ENCODE measurements around the gene TYW1B. TPM values are rescaled to one million over a fixed set of nuclear protein-coding genes. Genes with fewer than 3 reads are reported as not detected.
"Not testable (repeated sequence)": the region's sequence is repeated elsewhere in the genome, so short reads cannot be mapped to it uniquely, and the experiment has no call there.

The TYW1B gene
- total RNA-seq, 4 donors from 2014 or later: 2.4 to 7.1 (median 6.1) TPM

DNA sequence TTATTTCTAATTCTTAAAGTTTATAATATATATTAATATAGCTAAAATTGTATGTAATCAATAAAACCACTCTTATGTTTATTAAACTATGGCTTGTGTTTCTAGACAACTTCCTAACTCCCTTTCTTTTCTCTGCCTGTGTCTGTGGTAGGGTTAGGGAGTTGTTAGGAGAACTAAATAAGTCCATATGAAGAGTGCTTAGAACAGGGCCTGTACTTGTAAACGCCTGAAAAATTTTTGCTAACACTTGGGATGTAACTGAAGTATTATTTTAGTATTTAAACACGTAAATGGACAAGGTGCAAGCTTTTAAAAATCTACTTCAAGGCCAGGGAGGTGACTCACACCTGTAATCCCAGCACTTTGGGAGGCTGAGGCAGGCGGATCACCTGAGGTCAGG is 9.3 kb upstream of the TYW1B start:
- H3K36me3 ChIP-seq: peaks cover 0 to 94% (median 21%) of the 10 kb centered on the region in 3 donors
- not testable (repeated sequence) for H3K4me3 ChIP-seq; H3K27me3 ChIP-seq; H3K27ac ChIP-seq; H3K4me1 ChIP-seq; DNase-seq (ENCODE audit: low spot score in 2 of 2)
- 91 to 92% methylated on average over 3 of the region's 3 CpGs for WGBS, 2 donors
- H3K9me3 ChIP-seq: peaks cover 0 to 14% (median 0%) of the 10 kb centered on the region in 4 donors

GRCh38 chr7:72830567-72830966 is 2.6 kb upstream of the TYW1B start:
- H3K27me3 ChIP-seq; H3K9me3 ChIP-seq; DNase-seq (ENCODE audit: low spot score in 2 of 2): not testable (repeated sequence)
- peaks cover 2 to 38% (median 13%) of the 10 kb centered on the region in 3 donors for H3K36me3 ChIP-seq
- H3K27ac ChIP-seq: peak overlapping the region; percentile 79 to 98 (median 97)
- 32 to 34% methylated on average over 5 of the region's 5 CpGs for WGBS, 2 donors
- H3K4me1 ChIP-seq: peaks cover 0 to 37% (median 14%) of the 10 kb centered on the region in 4 donors
- H3K4me3 ChIP-seq: peak overlapping the region; percentile 66 to 85 (median 72)

DNA sequence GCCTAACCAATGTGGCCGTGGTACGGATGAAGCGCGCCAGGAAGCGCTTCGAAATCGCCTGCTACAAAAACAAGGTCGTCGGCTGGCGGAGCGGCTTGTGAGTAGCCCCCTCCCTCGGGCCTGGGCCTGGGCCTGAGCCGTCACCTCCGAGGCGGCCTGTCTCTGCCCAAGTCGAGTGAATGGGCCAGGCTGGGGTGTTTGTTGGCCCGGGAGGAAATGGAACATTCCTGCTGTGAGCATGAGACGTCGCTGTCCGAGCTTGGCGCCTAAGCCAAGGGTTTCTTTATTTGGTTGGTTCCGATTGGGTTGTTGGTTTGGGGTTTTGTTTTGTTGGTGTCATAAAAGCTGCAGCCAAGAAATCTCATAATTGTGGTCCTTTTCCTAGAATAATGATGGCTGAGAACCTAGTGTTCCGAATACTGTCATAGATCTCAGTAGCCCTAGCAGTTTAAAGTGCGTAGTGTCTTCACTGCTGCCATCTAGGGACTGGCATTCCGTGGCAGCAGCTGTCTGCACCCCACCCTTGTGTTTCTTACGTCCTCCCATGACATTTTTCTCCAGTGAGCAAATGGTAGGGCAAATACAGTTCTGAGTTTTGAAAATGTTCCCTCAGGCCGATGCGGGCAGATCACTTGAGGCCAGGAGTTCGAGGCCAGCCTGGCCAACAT is 1.8 kb upstream of the TYW1B start:
- peak overlapping the region; percentile 66 to 85 (median 72) for H3K4me3 ChIP-seq
- not testable (repeated sequence) for H3K9me3 ChIP-seq, H3K27me3 ChIP-seq
- DNase-seq (ENCODE audit: low spot score in 2 of 2): peak; percentile 23 to 42
- 0% methylated on average over 17 of the region's 29 CpGs for WGBS, 2 donors
- peaks cover 2 to 31% (median 12%) of the 10 kb centered on the region in 3 donors for H3K36me3 ChIP-seq
- H3K27ac ChIP-seq: peak overlapping the region; percentile 79 to 98 (median 97)
- TF ChIP-seq POLR2A (IDR thresholded peaks at IDR 0.05) (peak; percentile 45 to 59), CTCF (IDR thresholded peaks at IDR 0.05) (peak in 3 of 5 experiments; percentile 30 to 43 (median 39)), EP300 (IDR thresholded peaks at IDR 0.05) (peak in 1 of 2 donors; percentile 86)
- H3K4me1 ChIP-seq: peaks cover 0 to 37% (median 14%) of the 10 kb centered on the region in 4 donors

DNA sequence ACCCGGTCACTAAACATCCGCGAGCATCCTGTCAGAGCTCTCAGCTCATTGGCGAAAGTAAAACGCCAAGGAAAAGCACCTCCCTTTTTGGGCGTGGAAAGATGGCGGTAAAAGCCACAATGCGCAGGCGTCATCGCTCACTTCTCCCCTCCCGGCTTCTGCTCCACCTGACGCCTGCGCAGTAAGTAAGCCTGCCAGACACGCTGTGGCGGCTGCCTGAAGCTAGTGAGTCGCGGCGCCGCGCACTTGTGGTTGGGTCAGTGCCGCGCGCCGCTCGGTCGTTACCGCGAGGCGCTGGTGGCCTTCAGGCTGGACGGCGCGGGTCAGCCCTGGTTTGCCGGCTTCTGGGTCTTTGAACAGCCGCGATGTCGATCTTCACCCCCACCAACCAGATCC is 1.3 kb upstream of the TYW1B start:
- peak; percentile 86 to 94 for DNase-seq (ENCODE audit: low spot score in 2 of 2)
- Histone ChIP-seq H3K36me3 (peaks cover 2 to 26% (median 8%) of the 10 kb centered on the region in 3 donors), H3K4me3 (peak overlapping the region; percentile 66 to 85 (median 72)), H3K27ac (peak overlapping the region; percentile 79 to 98 (median 97)), H3K4me1 (peaks cover 0 to 40% (median 14%) of the 10 kb centered on the region in 4 donors)
- H3K27me3 ChIP-seq, H3K9me3 ChIP-seq: not testable (repeated sequence)
- WGBS, 2 donors: 1% methylated on average over 23 to 32 of the region's 36 CpGs
- peak; percentile 74 to 97 for TF ChIP-seq EP300 (IDR thresholded peaks at IDR 0.05)
- peak; percentile 94 to 98 for TF ChIP-seq POLR2A (IDR thresholded peaks at IDR 0.05)
- peak in 1 of 5 experiments; percentile 31 for TF ChIP-seq CTCF (IDR thresholded peaks at IDR 0.05)

GRCh38 chr7:72823765-72824732 is 4.0 kb downstream of the TYW1B start:
- not testable (repeated sequence) for DNase-seq (ENCODE audit: low spot score in 2 of 2)
- H3K27ac ChIP-seq: peak overlapping the region in 1 of 4 donors; percentile 24
- 49 to 54% methylated on average over 11 of the region's 11 CpGs for WGBS, 2 donors

DNA sequence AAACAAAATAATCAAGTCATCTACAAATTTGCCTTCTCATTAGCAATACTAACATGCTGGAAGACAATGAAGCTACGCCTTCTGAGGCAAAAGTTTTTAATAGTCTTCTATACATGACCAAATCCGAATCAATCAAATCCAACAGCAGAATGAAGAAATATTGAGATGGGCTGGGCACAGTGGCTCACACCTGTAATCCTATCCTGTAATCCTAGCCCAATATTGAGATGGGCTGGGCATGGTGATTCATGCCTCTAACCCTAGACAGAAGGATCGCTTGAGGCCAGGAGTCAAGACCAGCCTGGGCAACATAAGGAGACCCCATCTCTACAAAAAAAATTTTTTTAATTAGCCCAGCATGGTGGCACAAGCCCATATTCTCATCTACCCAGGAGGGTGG is 5.5 kb downstream of the TYW1B start:
- peaks cover 0 to 13% (median 4%) of the 10 kb centered on the region in 4 donors for H3K4me1 ChIP-seq
- not testable (repeated sequence) for H3K36me3 ChIP-seq; H3K27me3 ChIP-seq; DNase-seq (ENCODE audit: low spot score in 2 of 2); H3K9me3 ChIP-seq; H3K4me3 ChIP-seq; H3K27ac ChIP-seq
- 85 to 96% methylated on average over 3 of the region's 3 CpGs for WGBS, 2 donors

More at GRCh38 chr7:72823765-72824732, 4.0 kb downstream of the TYW1B start:
- H3K9me3 ChIP-seq, H3K27me3 ChIP-seq, H3K4me3 ChIP-seq, H3K36me3 ChIP-seq: not testable (repeated sequence)
- peaks cover 0 to 13% (median 5%) of the 10 kb centered on the region in 4 donors for H3K4me1 ChIP-seq
- peak in 3 of 5 experiments; percentile 30 to 49 (median 32) for TF ChIP-seq CTCF (IDR thresholded peaks at IDR 0.05)

- not testable (repeated sequence) for DNase-seq (ENCODE audit: low spot score in 2 of 2); H3K9me3 ChIP-seq; H3K27me3 ChIP-seq; H3K27ac ChIP-seq; H3K4me3 ChIP-seq; H3K4me1 ChIP-seq
- peaks cover 0 to 18% (median 0%) of the 10 kb centered on the region in 3 donors for H3K36me3 ChIP-seq
- WGBS, 2 donors: 90 to 93% methylated on average over 10 of the region's 10 CpGs
These were observed 9.2 kb downstream of the TYW1B start for GRCh38 chr7:72818663-72819361.

- not testable (repeated sequence) for DNase-seq (ENCODE audit: low spot score in 2 of 2); H3K27me3 ChIP-seq; H3K27ac ChIP-seq; H3K4me3 ChIP-seq; H3K9me3 ChIP-seq; H3K4me1 ChIP-seq
- WGBS, 2 donors: 94 to 97% methylated on average over 1 of the region's 1 CpG
- H3K36me3 ChIP-seq: peaks cover 0 to 28% (median 0%) of the 10 kb centered on the region in 3 donors
These were observed 10.3 kb downstream of the TYW1B start for GRCh38 chr7:72817661-72818060.

Data from tibial nerve (tissue), 4 donors.